PC-9 (cell line): ENCODE measurements around the gene TPM3. TPM values are rescaled to one million over a fixed set of nuclear protein-coding genes. Genes with fewer than 3 reads are reported as not detected.

ENCODE experiments used
- BruUV-seq: library from RNA; stranded (reverse); fragments of 400-500 nt; replicated peaks from 2 replicates; lab custom pipeline; 2021; lab: Mats Ljungman, UMichigan
- CTCF ChIA-PET: fragments of 300-600 bp; sonication (Branson Sonifier 250); formaldehyde crosslinking; loops from one replicate; lab custom pipeline; 2022; ENCODE audit warnings: antibody characterized with exemption; lab: Charles Lee
- POLR2A ChIA-PET: fragments of 300-600 bp; sonication (Branson Sonifier 250); formaldehyde crosslinking; loops from one replicate; lab custom pipeline; 2022; ENCODE audit warnings: antibody characterized with exemption; ENCODE audit not compliant: unreplicated experiment; lab: Charles Lee
- DNase-seq, 2 experiments: peaks; one replicate each; pipeline versions ENCODE4 v3.0.0 to v3.0.0-alpha.2; 2015 to 2022; ENCODE audit warnings: mixed read lengths in 1 of 2
- H2AFZ ChIP-seq: fragments of 200-600 bp; sonication (generic); 2 replicates; pipeline ENCODE4 v1.8.1; 2017; ENCODE audit warnings: antibody characterized with exemption
- H3F3A ChIP-seq: fragments of 200-600 bp; sonication (generic); 2 replicates; pipeline ENCODE4 v1.8.1; 2017; ENCODE audit warnings: antibody characterized with exemption, mild to moderate bottlenecking, low read depth; ENCODE audit not compliant: insufficient read depth
- H3K27ac ChIP-seq: fragments of 200-600 bp; sonication (generic); 2 replicates; pipeline ENCODE4 v1.6.1; 2016; ENCODE audit warnings: mixed run types
- H3K27me3 ChIP-seq: fragments of 200-600 bp; sonication (generic); 2 replicates; pipeline ENCODE4 v1.6.1; 2016; ENCODE audit warnings: low read depth, mixed run types; ENCODE audit not compliant: insufficient read depth
- H3K36me3 ChIP-seq: fragments of 200-600 bp; sonication (generic); 2 replicates; pipeline ENCODE4 v1.6.1; 2016; ENCODE audit warnings: low read depth, mixed run types
- H3K4me1 ChIP-seq: fragments of 200-600 bp; sonication (generic); replicated peaks from 2 replicates; pipeline ENCODE4 v1.6.1; 2016; ENCODE audit warnings: mixed run types; ENCODE audit not compliant: insufficient read depth
- H3K4me2 ChIP-seq: fragments of 200-600 bp; sonication (generic); 2 replicates; pipeline ENCODE4 v1.6.1; 2017; ENCODE audit warnings: mixed run types
- H3K4me3 ChIP-seq: fragments of 200-600 bp; sonication (generic); 2 replicates; pipeline ENCODE4 v1.6.1; 2016; ENCODE audit warnings: mixed run types
- H3K79me2 ChIP-seq: fragments of 200-600 bp; sonication (generic); 2 replicates; pipeline ENCODE4 v1.6.1; 2017; ENCODE audit warnings: low read depth, mixed run types
- H3K9me2 ChIP-seq: fragments of 200-600 bp; sonication (generic); 2 replicates; pipeline ENCODE4 v1.8.1; 2017; ENCODE audit warnings: mild to moderate bottlenecking; ENCODE audit not compliant: insufficient read depth
- H3K9me3 ChIP-seq: fragments of 200-600 bp; sonication (generic); 2 replicates; pipeline ENCODE4 v1.8.1; 2016; ENCODE audit warnings: low read depth; ENCODE audit not compliant: insufficient read depth
- H4K20me1 ChIP-seq: fragments of 200-600 bp; sonication (generic); 2 replicates; pipeline ENCODE4 v1.8.1; 2017; ENCODE audit not compliant: insufficient read depth
- EZH2 ChIP-seq: fragments of 200-600 bp; sonication (generic); IDR thresholded peaks from 2 replicates; pipeline ENCODE4 v1.8.0; 2017; ENCODE audit warnings: antibody characterized with exemption, low read depth
- intact Hi-C: fragments of 100-400 bp; cut with micrococcal nuclease; formaldehyde crosslinking; loops from one replicate; pipeline ENCODE4 v1.10.0; 2022; ENCODE audit not compliant: unreplicated experiment
- total RNA-seq: library from RNA; stranded (reverse); gene quantifications from 2 replicates; pipeline ENCODE4 v1.2.3, GENCODE V29; 2021
- TF ChIP-seq, protein P1 (sequence below): fragments of 200-600 bp; sonication (generic); conservative IDR thresholded peaks from 2 replicates; pipeline ENCODE4 v1.6.1; 2017; ENCODE audit warnings: mixed run types, antibody characterized with exemption, mild to moderate bottlenecking, moderate library complexity

TPM3 gene
- total RNA-seq, 1 experiment from 2014 or later, result 491 TPM

DNA sequence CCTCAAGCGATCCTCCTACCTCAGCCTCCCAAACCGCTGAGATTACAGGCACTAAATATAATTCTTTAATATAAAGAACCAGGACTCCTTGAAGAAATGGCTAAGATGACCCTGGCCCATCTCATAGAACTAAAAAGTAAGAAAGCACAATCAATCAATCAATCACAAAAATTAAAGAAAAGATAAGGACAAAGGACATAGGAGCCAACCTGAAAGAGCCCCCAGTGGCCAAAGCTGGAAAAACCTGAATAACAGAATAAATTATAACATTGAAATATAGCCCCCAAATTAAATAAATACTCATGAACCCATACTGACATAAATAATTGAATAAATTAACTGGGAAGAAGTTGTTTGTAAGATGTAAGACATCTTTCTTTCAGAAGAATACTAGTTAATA lies 45.9 kb downstream of the TPM3 start:
- Histone ChIP-seq H4K20me1 (no peaks in the 10 kb centered on the region), H3K4me1 (peaks cover 6% of the 10 kb centered on the region; the same call in 1 of the 2 replicates), H3K4me2 (no peak overlapping the region), H3K27me3 (no peaks in the 10 kb centered on the region), H3K27ac (no peak overlapping the region), H3K9me3 (no peaks in the 10 kb centered on the region), H3F3A (peaks cover 7% of the 10 kb centered on the region; the same call in 1 of the 2 replicates), H3K36me3 (no peaks in the 10 kb centered on the region), H3K4me3 (no peak overlapping the region), H2AFZ (no peak overlapping the region), H3K9me2 (no peaks in the 10 kb centered on the region; the same call in 1 of the 2 replicates), H3K79me2 (no peaks in the 10 kb centered on the region)
- intact Hi-C loops, result no loop called here
- BruUV-seq, result no TSS peak
- ChIA-PET CTCF (interaction anchor here (0.5 to 0.6 kb wide), 2 partner anchors 59 to 339 kb away, joined by 3 read pairs; no protein-coding TSS in a partner anchor), POLR2A (no interaction called here)
- TF ChIP-seq EZH2, result no peak
- TF ChIP-seq, protein P1, sequence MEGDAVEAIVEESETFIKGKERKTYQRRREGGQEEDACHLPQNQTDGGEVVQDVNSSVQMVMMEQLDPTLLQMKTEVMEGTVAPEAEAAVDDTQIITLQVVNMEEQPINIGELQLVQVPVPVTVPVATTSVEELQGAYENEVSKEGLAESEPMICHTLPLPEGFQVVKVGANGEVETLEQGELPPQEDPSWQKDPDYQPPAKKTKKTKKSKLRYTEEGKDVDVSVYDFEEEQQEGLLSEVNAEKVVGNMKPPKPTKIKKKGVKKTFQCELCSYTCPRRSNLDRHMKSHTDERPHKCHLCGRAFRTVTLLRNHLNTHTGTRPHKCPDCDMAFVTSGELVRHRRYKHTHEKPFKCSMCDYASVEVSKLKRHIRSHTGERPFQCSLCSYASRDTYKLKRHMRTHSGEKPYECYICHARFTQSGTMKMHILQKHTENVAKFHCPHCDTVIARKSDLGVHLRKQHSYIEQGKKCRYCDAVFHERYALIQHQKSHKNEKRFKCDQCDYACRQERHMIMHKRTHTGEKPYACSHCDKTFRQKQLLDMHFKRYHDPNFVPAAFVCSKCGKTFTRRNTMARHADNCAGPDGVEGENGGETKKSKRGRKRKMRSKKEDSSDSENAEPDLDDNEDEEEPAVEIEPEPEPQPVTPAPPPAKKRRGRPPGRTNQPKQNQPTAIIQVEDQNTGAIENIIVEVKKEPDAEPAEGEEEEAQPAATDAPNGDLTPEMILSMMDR, result peak; percentile 67
- no peak for DNase-seq

DNA sequence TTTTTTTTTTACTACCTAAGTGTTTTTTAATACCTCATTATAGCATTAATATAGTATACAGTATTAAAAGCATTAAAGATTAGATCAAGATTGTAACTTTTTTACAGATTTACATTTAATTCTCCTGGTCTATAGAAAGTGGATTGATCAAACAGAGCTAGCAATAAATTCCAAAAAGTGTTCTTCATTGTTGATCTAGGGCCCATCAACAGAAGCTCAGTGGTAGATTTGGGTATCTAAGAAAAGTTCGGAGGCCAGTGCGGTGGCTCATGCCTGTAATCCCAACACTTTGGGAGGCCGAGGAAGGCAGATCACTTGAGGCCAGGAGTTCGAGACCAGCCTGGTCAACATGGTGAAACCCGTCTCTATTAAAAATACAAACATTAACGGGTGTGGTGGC lies 49.5 kb downstream of the TPM3 start:
- Histone ChIP-seq H3F3A (no peaks in the 10 kb centered on the region), H3K4me1 (no peaks in the 10 kb centered on the region), H3K9me2 (no peaks in the 10 kb centered on the region; the same call in 1 of the 2 replicates), H3K27me3 (no peaks in the 10 kb centered on the region), H3K79me2 (no peaks in the 10 kb centered on the region), H3K4me2 (no peak overlapping the region), H2AFZ (no peak overlapping the region), H3K4me3 (no peak overlapping the region), H3K36me3 (no peaks in the 10 kb centered on the region), H3K27ac (no peak overlapping the region), H4K20me1 (no peaks in the 10 kb centered on the region), H3K9me3 (no peaks in the 10 kb centered on the region)
- DNase-seq, result no peak
- ChIA-PET CTCF (interaction anchor here (0.7 kb wide), 1 partner anchor 86 kb away, joined by 3 read pairs; no protein-coding TSS in a partner anchor), POLR2A (no interaction called here)
- intact Hi-C loops, result no loop called here
- BruUV-seq, result no TSS peak
- TF ChIP-seq, protein P1, result no peak
- TF ChIP-seq EZH2, result no peak

- Histone ChIP-seq H3K9me2 (no peaks in the 10 kb centered on the region; the same call in 1 of the 2 replicates), H2AFZ (no peak overlapping the region), H3K4me3 (no peak overlapping the region), H3K27me3 (no peaks in the 10 kb centered on the region), H4K20me1 (no peaks in the 10 kb centered on the region), H3K36me3 (no peaks in the 10 kb centered on the region), H3F3A (no peaks in the 10 kb centered on the region), H3K9me3 (no peaks in the 10 kb centered on the region), H3K79me2 (no peaks in the 10 kb centered on the region), H3K4me1 (no peaks in the 10 kb centered on the region), H3K4me2 (no peak overlapping the region), H3K27ac (no peak overlapping the region)
- ChIA-PET POLR2A (interaction anchor here (0.7 kb wide), 1 partner anchor 121 kb away, joined by 28 read pairs; no protein-coding TSS in a partner anchor), CTCF (interaction anchor here (0.7 kb wide), 1 partner anchor 919 kb away, joined by 3 read pairs; no protein-coding TSS in a partner anchor)
- intact Hi-C loops, result no loop called here
- no peak for TF ChIP-seq EZH2
- TF ChIP-seq, protein P1, result no peak
- no peak for DNase-seq
- BruUV-seq, result no TSS peak
Observed at GRCh38 chr1:154141240-154141639, 50.7 kb downstream of the TPM3 start.
